Choroid plexus epithelial cell (primary cell): ENCODE results near the gene ZPR1.
A peak's percentile ranks its signal among the peaks of the same experiment; 100 is the strongest.

Experiments used
- DNase-seq: peaks from one replicate; pipeline ENCODE4 v3.0.0-alpha.2; 2010; ENCODE audit warnings: low read depth
- H3K4me3 ChIP-seq: 2 replicates; pipeline ENCODE4 v1.5.1; 2011; ENCODE audit warnings: low read depth, mild to moderate bottlenecking, control low read depth, low read length, moderate library complexity
- CTCF ChIP-seq: conservative IDR thresholded peaks from 2 replicates; pipeline ENCODE4 v1.5.1; 2011; ENCODE audit warnings: low read depth, mild to moderate bottlenecking, control low read depth, inconsistent platforms, low read length, moderate library complexity

Gene ZPR1

GRCh38 chr11:116791002-116791812 lies 3.4 kb upstream of the ZPR1 start:
- peak; percentile 71 for DNase-seq
- peak; percentile 94 for TF ChIP-seq CTCF
- peak overlapping the region; percentile 14 for H3K4me3 ChIP-seq

- H3K4me3 ChIP-seq, result no peak overlapping the region
- DNase-seq, result no peak
- no peak for TF ChIP-seq CTCF
These were observed 2.6 kb upstream of the ZPR1 start for GRCh38 chr11:116790167-116791001.

- TF ChIP-seq CTCF, result no peak
- no peak for DNase-seq
- H3K4me3 ChIP-seq, result no peak overlapping the region
These were observed 1.2 kb upstream of the ZPR1 start for GRCh38 chr11:116788975-116789374.

GRCh38 chr11:116788534-116788933 lies 711 bp upstream of the ZPR1 start:
- H3K4me3 ChIP-seq, result peak overlapping the region; percentile 82
- no peak for TF ChIP-seq CTCF
- DNase-seq, result no peak

GRCh38 chr11:116787436-116787785 lies 412 bp downstream of the ZPR1 start:
- peak; percentile 10 for DNase-seq
- no peak for TF ChIP-seq CTCF
- H3K4me3 ChIP-seq, result peak overlapping the region; percentile 82

- H3K4me3 ChIP-seq, result peak overlapping the region; percentile 82
- no peak for DNase-seq
These were observed 857 bp downstream of the ZPR1 start for GRCh38 chr11:116786966-116787365.

More at GRCh38 chr11:116786966-116787365, 857 bp downstream of the ZPR1 start:
- no peak for TF ChIP-seq CTCF
